A172 (cell line): Measurements from ENCODE around the gene LRP1. TPM values are rescaled to one million over a fixed set of nuclear protein-coding genes. Genes with fewer than 3 reads are reported as not detected.
A peak's percentile ranks its signal among the peaks of the same experiment; 100 is the strongest.
"Not testable (repeated sequence)": the region's sequence is repeated elsewhere in the genome, so short reads cannot be mapped to it uniquely, and the experiment has no call there.

Source experiments
- DNase-seq: peaks from one replicate; pipeline ENCODE4 v3.0.0-alpha.2; 2015; ENCODE audit warnings: low spot score
- total RNA-seq: library from RNA; depleted of rRNA; stranded (reverse); fragments of >200 nt; shearing (Covaris generic); gene quantifications from 2 replicates; pipeline ENCODE4 v1.2.3, GENCODE V29; 2014

LRP1 gene
- total RNA-seq, 1 experiment from 2014 or later = 35.5 TPM

DNA sequence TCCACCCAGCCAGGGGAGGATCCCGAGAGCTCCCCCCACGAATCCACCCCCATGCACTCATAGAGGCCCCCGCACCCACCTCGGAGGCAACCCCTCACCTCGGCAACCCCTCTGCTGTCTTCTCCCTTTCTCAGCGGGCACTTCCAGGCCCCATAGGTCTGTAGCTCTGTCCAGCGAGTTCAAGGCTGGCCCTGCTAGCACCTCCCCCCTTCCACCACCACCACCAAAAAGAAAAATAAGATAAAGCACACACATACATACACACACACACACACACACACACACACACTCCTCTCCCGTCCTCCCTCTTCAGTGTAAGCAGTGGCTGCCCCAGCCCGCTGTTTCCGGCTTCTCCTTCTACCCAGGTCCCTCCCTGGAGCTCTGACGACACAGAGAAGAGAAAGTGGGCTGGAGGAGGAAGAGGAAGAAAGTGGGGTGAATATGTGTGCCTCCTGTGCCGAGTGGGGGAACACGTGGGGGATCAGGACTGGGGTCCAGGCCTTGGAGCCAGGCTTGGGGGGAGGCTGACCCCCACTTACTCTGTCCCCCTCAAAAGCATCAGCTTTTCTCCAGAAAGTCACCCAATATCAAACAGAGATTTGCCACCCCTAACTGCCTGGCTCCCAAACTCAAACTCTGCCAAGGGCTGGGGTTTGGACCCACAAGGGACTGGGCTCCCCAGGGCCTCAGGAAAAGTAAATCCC is 17.1 kb upstream of the LRP1 start, which contains the start of gene STAT6:
TSS of gene STAT6 (minus strand) at position 332 of the 704 bp plus-strand sequence. CDS start 3,084 bp downstream, outside the sequence.
- peak; percentile 55 for DNase-seq

- no peak for DNase-seq
These were observed 15.6 kb upstream of the LRP1 start for GRCh38 chr12:57112492-57113294.

- DNase-seq = no peak
These were observed 11.6 kb upstream of the LRP1 start for GRCh38 chr12:57116580-57117281.

DNA sequence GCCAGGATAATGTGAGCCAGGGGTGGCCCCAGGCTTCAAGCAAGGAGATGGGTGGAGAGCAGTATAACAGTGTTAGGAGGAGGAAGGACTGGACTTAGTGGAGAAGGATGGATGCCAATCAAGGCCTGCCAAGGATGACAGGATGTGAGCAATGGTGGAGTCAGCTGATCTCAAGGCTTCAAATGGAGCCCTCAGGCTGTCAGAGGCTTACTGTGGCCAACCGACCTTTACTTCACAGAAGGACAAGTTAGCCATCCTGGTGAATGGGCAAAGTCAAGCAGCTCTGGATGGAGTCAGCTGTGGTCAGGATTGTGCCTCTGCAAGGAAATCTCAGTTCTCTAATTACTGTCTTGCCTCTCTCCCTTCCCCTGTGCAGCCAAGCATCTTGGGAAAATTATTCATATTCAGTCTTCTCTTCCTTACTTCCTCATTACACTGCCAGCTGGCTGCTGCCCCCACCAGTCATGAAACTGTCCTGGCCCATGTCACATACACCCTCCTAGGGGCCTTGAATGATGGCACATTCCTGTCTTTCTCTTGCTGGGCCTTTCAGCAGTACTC is 9.5 kb upstream of the LRP1 start:
- no peak for DNase-seq

DNA sequence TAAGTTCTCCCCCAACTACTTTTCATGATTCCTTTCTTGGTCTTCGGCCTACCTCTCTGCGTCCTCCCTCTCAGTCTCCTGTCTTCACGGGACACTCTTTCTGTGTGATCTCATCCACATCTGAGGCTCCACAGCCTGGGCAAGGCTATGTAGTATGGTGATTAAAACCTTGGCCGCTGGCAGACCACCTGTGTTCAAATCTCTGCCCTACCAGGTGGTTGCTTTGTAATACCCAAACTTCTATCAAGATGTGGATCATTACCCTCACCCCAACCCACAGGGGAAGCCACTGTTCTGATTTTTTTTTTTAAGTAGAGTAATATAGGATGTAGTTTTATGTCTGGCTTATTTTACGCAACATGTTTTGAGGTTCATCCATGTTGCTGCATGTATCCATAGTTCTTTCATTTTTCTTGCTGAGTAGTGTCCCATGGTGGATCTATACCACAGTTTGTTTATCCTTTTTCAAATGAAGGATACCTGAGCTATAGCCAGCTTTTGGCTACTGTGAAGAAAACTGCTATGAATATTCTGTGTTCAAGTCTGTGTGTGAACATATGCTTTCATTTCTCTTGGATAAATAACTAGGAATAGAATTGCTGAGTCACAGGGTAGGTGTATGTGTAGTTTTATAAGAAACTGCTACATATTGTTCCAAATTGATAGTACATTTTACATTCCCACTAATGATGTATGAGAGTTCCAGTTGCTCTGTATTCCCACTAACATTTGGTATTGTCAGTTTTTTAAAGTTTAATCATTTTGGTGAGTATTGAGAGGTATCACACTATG is 8.8 kb upstream of the LRP1 start:
- DNase-seq = no peak

DNA sequence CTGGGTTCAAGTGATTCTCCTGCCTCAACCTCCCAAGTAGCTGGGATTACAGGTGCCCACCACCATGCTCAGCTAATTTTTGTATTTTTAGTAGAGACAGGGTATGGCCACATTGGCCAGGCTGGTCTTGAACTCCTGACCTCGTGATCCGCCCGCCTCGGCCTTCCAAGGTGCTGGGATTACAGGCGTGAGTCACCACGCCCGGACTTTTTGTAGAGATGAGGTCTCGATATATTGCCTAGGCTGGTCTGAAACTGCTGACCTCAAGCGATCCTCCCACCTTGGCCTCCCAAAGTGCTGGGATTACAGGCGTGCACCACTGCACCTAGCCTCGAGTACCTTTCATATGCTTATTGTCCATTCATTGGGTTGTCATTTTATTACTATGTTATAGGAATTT is 7.6 kb upstream of the LRP1 start:
- not testable (repeated sequence) for DNase-seq

DNA sequence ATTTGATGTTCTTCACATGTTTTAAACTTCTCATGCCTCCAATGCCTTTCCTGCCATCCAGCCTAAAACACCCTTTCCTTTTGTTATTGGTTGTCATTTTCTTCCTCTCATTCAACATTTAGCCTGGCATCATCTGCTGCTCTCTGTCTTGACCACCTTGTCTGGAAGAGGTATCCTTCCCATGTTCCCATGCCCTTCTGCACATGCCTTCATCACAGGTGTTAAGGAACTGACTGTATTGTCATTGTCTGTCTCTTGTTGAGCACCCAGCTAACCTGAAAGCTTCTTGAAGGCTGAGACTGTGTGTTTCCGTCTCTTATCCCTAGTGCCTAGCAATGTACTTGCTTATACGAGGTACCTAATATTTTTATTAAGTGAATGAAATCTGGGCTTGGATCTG is 4.5 kb upstream of the LRP1 start:
- no peak for DNase-seq

DNA sequence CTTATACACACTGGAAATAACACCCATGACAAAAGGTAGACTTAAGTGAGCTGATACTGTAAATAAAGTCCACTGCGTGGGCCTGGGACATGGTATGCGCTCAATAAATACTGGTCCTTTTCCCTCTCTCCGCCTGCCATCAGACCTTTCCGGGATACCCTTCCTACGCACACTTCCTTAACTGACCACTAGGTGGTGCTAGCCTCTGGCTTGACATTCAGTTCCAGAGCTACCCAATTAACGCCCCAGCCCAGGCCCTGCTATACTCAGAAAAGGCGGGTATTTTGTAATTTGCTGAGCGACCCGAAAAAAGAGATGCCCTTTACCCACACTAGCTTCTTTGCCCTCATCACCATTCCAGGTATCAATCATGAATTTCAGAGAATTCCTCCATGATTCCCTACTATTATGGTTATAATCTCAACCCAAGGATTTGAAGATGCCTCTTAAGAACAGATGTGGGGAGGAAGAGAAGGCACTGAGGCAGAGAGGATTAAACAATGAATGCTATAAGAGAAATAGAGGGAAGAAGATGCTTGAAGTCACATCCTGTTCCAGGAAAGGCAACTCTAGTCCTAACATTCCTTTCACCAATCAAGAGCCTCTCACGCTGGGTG is 3.9 kb upstream of the LRP1 start:
- peak; percentile 64 for DNase-seq

DNA sequence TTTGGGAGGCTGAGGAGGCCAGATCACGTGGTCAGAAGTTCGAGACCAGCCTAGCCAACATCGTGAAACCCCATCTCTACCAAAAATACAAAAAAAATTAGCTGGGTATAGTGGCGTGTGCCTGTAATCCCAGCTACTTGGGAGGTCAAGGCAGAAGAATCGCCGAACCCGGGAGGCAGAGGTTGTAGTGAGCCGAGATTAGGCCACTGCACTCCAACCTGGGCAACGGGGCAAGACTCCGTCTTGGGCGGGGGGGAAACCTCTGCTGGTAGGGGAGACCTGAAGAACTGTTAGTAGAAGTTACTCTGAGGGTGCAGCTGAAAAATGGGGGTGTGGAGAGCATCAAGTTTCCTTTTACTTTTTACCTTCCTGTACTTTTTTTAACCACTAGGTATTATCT is 2.2 kb upstream of the LRP1 start:
- no peak for DNase-seq

- DNase-seq = no peak
These were observed 1.7 kb upstream of the LRP1 start for GRCh38 chr12:57126561-57126960.

GRCh38 chr12:57127101-57127725 is 1.1 kb upstream of the LRP1 start:
- DNase-seq = peak; percentile 57

DNA sequence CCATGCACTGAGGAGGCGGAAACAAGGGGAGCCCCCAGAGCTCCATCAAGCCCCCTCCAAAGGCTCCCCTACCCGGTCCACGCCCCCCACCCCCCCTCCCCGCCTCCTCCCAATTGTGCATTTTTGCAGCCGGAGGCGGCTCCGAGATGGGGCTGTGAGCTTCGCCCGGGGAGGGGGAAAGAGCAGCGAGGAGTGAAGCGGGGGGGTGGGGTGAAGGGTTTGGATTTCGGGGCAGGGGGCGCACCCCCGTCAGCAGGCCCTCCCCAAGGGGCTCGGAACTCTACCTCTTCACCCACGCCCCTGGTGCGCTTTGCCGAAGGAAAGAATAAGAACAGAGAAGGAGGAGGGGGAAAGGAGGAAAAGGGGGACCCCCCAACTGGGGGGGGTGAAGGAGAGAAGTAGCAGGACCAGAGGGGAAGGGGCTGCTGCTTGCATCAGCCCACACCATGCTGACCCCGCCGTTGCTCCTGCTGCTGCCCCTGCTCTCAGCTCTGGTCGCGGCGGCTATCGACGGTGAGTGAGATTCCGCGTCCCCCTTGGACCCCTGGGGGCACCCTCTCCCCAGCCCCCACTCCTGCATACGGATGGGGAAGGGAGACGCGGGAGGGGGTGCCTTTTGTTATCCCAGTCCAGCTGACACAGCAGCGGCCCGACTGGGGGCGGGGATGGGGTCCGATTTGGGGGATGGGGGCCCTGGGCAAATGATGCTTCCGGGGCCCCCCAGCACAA is 400 bp downstream of the LRP1 start:
- no peak for DNase-seq

DNA sequence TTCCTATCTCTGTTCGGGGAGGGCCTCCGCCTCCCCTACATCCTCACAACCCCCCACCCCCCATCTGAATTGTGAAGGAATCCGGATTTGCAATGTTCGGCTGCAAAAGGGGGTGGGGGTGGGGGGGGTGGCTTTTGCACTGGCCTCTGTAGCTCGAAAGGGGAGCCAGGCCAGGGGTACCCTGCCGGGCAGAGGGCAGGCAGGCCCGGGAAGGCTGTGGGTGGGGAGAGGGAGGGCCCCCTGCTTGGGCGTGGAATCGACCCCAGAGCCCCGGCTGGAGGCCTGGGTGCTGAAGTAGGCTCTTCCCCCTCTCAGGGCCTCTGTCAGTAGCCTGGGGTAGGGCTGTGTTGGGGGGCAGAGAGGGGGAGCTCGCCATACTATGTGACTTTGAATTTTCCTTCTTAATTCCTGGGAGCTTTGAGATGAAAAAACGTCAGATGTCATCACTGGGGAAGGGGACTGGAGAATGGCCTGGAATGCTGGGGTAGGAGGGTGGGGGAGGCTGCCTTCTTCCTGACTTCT is 1.1 kb downstream of the LRP1 start:
- no peak for DNase-seq

GRCh38 chr12:57129889-57130288 is 1.6 kb downstream of the LRP1 start:
- DNase-seq = no peak

DNA sequence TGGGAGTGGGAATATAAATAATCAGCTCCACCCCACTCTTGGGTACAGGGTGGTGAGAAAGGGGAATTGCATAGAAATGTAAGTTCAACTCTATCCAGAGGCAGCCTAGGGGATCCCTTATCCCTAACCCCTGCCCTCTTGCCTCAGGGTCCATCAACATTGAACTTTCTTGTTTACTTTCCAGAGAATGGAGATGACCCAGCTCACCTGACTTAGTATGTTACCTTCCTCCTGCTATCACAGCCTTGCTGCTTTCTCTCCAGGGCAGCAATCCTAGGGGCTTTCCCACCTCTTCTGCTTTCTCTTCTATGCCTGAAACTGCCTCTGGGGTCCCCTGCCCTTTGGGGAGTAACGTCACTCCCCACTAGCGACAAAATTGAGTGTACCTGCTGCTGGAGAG is 2.7 kb downstream of the LRP1 start:
- DNase-seq = no peak

GRCh38 chr12:57131896-57132744 is 3.8 kb downstream of the LRP1 start:
- no peak for DNase-seq

- peak; percentile 40 for DNase-seq
These were observed 4.8 kb downstream of the LRP1 start for GRCh38 chr12:57133013-57133569.

GRCh38 chr12:57133916-57134315 is 5.6 kb downstream of the LRP1 start:
- no peak for DNase-seq
